GM12878 (cell line): ENCODE measurements around the gene HECTD2. TPM values are rescaled to one million over a fixed set of nuclear protein-coding genes. Genes with fewer than 3 reads are reported as not detected.
A peak's percentile ranks its signal among the peaks of the same experiment; 100 is the strongest.

Source experiments
- ATAC-seq: fragments of 200-7000 bp; cut with Tn5 transposase; 3 replicates; pipeline ENCODE4 v1.9.1; 2020; ENCODE audit warnings: mild to moderate bottlenecking, moderate library complexity
- BruUV-seq: library from RNA; stranded (reverse); fragments of 400-500 nt; replicated peaks from 2 replicates; lab custom pipeline; 2021; lab: Mats Ljungman, UMichigan
- CTCF ChIA-PET: fragments of 300-600 bp; sonication (Branson Sonifier 250); formaldehyde crosslinking; extraction: SDS; loops from one replicate; lab custom pipeline; 2021; ENCODE audit warnings: inconsistent platforms; lab: Yijun Ruan, JAX
- POLR2A ChIA-PET: fragments of 350-600 bp; formaldehyde crosslinking; extraction: SDS; loops from one replicate; lab custom pipeline; 2021; ENCODE audit warnings: inconsistent platforms; lab: Charles Lee
- RAD21 ChIA-PET: fragments of 300-600 bp; sonication (Branson Sonifier 250); formaldehyde crosslinking; loops from one replicate; lab custom pipeline; 2023; ENCODE audit warnings: antibody characterized with exemption; ENCODE audit not compliant: unreplicated experiment; lab: Charles Lee
- SMC1A ChIA-PET: fragments of 300-600 bp; sonication (Branson Sonifier 250); formaldehyde crosslinking; loops from one replicate; lab custom pipeline; 2023; ENCODE audit not compliant: unreplicated experiment, uncharacterized antibody; lab: Charles Lee
- DNase-seq: peaks from one replicate; pipeline ENCODE4 v3.0.0-alpha.2; 2011; ENCODE audit warnings: low read depth, low spot score
- FAIRE-seq: peaks from 3 replicates; lab custom pipeline; 2011; peaks lifted over from hg19 to GRCh38; lab: Jason Lieb, UNC
- H2AFZ ChIP-seq: 2 replicates; pipeline ENCODE4 v1.6.0; 2011; ENCODE audit warnings: low read depth, low read length, control low read depth; ENCODE audit not compliant: control insufficient read depth
- H3K27ac ChIP-seq: 2 replicates; pipeline ENCODE4 v1.5.1; 2011; ENCODE audit warnings: control low read depth; ENCODE audit not compliant: control insufficient read depth, insufficient read depth
- H3K27me3 ChIP-seq, 2 experiments: replicated peaks in 1 of 2; 2 replicates each; pipeline versions ENCODE4 v1.6.0 to v1.6.1; 2011; ENCODE audit warnings: low read length in 1 of 2; ENCODE audit not compliant: control insufficient read depth in 2 of 2, insufficient read depth in 2 of 2
- H3K36me3 ChIP-seq, 2 experiments: 2 replicates each; pipeline ENCODE4 v1.5.1; 2011; ENCODE audit warnings: low read length in 1 of 2; ENCODE audit not compliant: control insufficient read depth in 2 of 2, insufficient read depth in 2 of 2
- H3K4me1 ChIP-seq: 2 replicates; pipeline ENCODE4 v1.6.1; 2011; ENCODE audit warnings: mild to moderate bottlenecking, low read length, moderate library complexity, mixed read lengths; ENCODE audit not compliant: control insufficient read depth, insufficient read depth
- H3K4me2 ChIP-seq: 2 replicates; pipeline ENCODE4 v1.6.0; 2011; ENCODE audit warnings: control low read depth; ENCODE audit not compliant: control insufficient read depth, insufficient read depth
- H3K4me3 ChIP-seq: fragments of 200-600 bp; sonication (generic); 2 replicates; pipeline ENCODE4 v1.5.1; 2016
- H3K79me2 ChIP-seq: 2 replicates; pipeline ENCODE4 v1.6.0; 2011; ENCODE audit warnings: low read length; ENCODE audit not compliant: control insufficient read depth, insufficient read depth
- H3K9ac ChIP-seq: 2 replicates; pipeline ENCODE4 v1.8.0; 2011; ENCODE audit warnings: low read length, control low read depth, mixed read lengths; ENCODE audit not compliant: control insufficient read depth, insufficient read depth
- H3K9me3 ChIP-seq: replicated peaks from 3 replicates; pipeline ENCODE4 v1.5.1; 2011; ENCODE audit warnings: mild to moderate bottlenecking, low read length; ENCODE audit not compliant: control insufficient read depth, insufficient read depth
- H4K20me1 ChIP-seq: 2 replicates; pipeline ENCODE4 v1.6.0; 2011; ENCODE audit not compliant: control insufficient read depth, insufficient read depth
- ATF2 ChIP-seq: IDR thresholded peaks from 2 replicates; pipeline ENCODE4 v1.6.1; 2012; ENCODE audit warnings: low read length, inconsistent platforms
- BCL11A ChIP-seq: IDR thresholded peaks from 2 replicates; pipeline ENCODE4 v1.6.1; 2011; ENCODE audit warnings: low read depth, low read length
- BHLHE40 ChIP-seq, 2 experiments: fragments of 450-650 bp in 1 of 2; IDR thresholded peaks; 2 replicates each; pipeline ENCODE4 v1.6.1; 2011 to 2017; ENCODE audit warnings: low read depth in 2 of 2, borderline replicate concordance in 1 of 2, improper control_type of control experiment in 1 of 2, low read length in 1 of 2, mild to moderate bottlenecking in 1 of 2
- BMI1 ChIP-seq: fragments of 450-650 bp; IDR thresholded peaks from 2 replicates; pipeline ENCODE4 v1.6.1; 2016; ENCODE audit warnings: mild to moderate bottlenecking, moderate library complexity, borderline replicate concordance
- CREB1 ChIP-seq: IDR thresholded peaks from 2 replicates; pipeline ENCODE4 v1.6.1; 2012; ENCODE audit warnings: low read depth, mild to moderate bottlenecking, inconsistent platforms
- IRF4 ChIP-seq: IDR thresholded peaks from 2 replicates; pipeline ENCODE4 v1.6.1; 2011; ENCODE audit warnings: low read depth, low read length
- NFIC ChIP-seq: IDR thresholded peaks from 2 replicates; pipeline ENCODE4 v1.6.1; 2012; ENCODE audit warnings: low read depth, mild to moderate bottlenecking, inconsistent platforms, low read length, moderate library complexity
- NR2C1 ChIP-seq: fragments of 450-650 bp; IDR thresholded peaks from 2 replicates; pipeline ENCODE4 v1.6.1; 2017; ENCODE audit warnings: antibody characterized with exemption, mild to moderate bottlenecking, moderate library complexity
- PAX5 ChIP-seq: IDR thresholded peaks from 2 replicates; pipeline ENCODE4 v1.6.1; 2011; ENCODE audit warnings: low read depth, low read length, borderline replicate concordance
- POU2F2 ChIP-seq: IDR thresholded peaks from 3 replicates; pipeline ENCODE4 v1.6.1; 2011; ENCODE audit warnings: low read depth, mild to moderate bottlenecking, low read length, borderline replicate concordance
- RUNX3 ChIP-seq: IDR thresholded peaks from 2 replicates; pipeline ENCODE4 v1.6.1; 2012; ENCODE audit warnings: low read length, inconsistent platforms
- SPI1 ChIP-seq: IDR thresholded peaks from 2 replicates; pipeline ENCODE4 v1.6.1; 2011; ENCODE audit warnings: low read depth, mild to moderate bottlenecking, low read length, moderate library complexity, borderline replicate concordance; ENCODE audit not compliant: insufficient read depth
- SUZ12 ChIP-seq: fragments of 200-600 bp; sonication (generic); IDR thresholded peaks from one replicate; pipeline ENCODE4 v1.6.1; 2018; ENCODE audit warnings: antibody characterized with exemption, mild to moderate bottlenecking; ENCODE audit not compliant: unreplicated experiment
- TCF7 ChIP-seq: IDR thresholded peaks from 2 replicates; pipeline ENCODE4 v1.6.1; 2014; ENCODE audit warnings: antibody characterized with exemption, borderline replicate concordance
- YY1 ChIP-seq: IDR thresholded peaks from 2 replicates; pipeline ENCODE4 v1.6.1; 2011; ENCODE audit warnings: low read depth, mild to moderate bottlenecking, low read length
- ZNF274 ChIP-seq: IDR thresholded peaks from one replicate; pipeline ENCODE4 v1.8.0; 2011; ENCODE audit not compliant: insufficient read length, insufficient read depth
- ZZZ3 ChIP-seq: IDR thresholded peaks from 2 replicates; pipeline ENCODE4 v1.6.1; 2011; ENCODE audit warnings: low read depth; ENCODE audit not compliant: control insufficient read depth, insufficient read length
- WGBS: methylation state at CpG from one replicate; pipeline ENCODE4 v1.1.6; 2016; ENCODE audit warnings: low lambda C conversion rate; ENCODE audit not compliant: insufficient replicate concordance, insufficient coverage; ENCODE audit errors: missing lambda C conversion rate; 5-methylcytosine and 5-hydroxymethylcytosine counted together
- in situ Hi-C: fragments of 300-500 bp; cut with MboI; formaldehyde crosslinking; loops from 9 replicates; pipeline ENCODE4 v1.14.3; 2018; ENCODE audit warnings: mixed read lengths
- intact Hi-C: fragments of 100-400 bp; cut with micrococcal nuclease; formaldehyde crosslinking; loops from one replicate; pipeline ENCODE4 v1.14.2; 2022; ENCODE audit not compliant: unreplicated experiment
- polyA plus RNA-seq, 11 experiments: library from polyadenylated mRNA; depleted of rRNA in 4 of 11; unstranded in 6 of 11; stranded (reverse) in 5 of 11; fragments of >200 nt; fragmentation: Nextera tagmentation in 4 of 11; fragmentation: Illumina TruSeq in 1 of 11; extraction: Ambion mirVana in 4 of 11; extraction: Trizol in 1 of 11; gene quantifications; 1 replicate in 1 of 11; 2 replicates in 10 of 11; pipeline versions ENCODE4 v1.2.1 to v1.2.3, GENCODE V29; 2011 to 2016; ENCODE audit warnings: inconsistent platforms in 2 of 11, missing spikeins in 2 of 11, low read depth in 1 of 11
- total RNA-seq, 4 experiments: library from RNA; depleted of rRNA in 3 of 4; stranded (reverse); fragments of >200 nt in 3 of 4; fragmentation: Illumina TruSeq in 1 of 4; extraction: Trizol in 1 of 4; gene quantifications; 2 replicates each; pipeline versions ENCODE4 v1.2.1 to v1.2.3, GENCODE V29; 2013 to 2021

HECTD2 gene
- total and polyA plus RNA-seq, 10 of the 15 experiments (the other 5 are each of a cell fraction or from before 2014, with no cell fraction given), result 0.87 to 3.0 (median 1.7) TPM

DNA sequence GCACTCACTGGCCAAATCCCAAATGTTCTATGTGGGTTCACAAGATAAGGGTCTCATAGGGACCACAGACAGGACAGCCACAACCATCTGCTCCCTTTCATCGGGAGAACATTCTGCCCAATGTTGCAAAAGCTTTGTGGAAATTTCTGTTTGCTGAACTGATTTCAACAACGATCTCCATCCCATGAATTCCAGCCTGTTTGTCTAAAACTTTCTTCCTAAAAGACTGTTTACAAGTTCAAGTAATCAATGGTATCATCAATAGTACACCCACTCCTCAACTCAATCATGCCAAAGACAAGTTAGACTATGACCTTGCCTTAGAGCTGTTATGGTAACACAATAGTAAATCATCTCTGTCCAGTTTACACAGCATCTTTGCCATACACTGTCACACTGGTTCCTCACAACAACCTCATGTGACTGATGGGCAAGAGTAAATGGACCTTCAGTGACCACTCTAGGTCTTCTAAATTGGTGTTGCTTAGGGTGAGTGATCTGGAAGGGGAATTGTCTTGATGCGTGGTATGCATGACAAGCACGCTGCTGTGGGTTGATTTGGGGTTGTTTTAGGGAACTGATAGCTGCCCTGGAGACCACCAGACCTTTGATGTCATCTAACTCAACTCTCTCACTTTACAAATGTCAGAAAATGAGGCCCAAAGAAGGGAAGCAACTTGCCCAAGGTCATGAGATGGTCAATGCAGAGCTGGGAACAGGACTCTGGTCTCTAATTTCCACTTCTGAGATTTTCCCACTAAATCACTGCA lies 127.7 kb downstream of the HECTD2 start:
- H3K36me3 ChIP-seq, result no peaks in the 10 kb centered on the region
- ChIA-PET CTCF (no interaction called here), SMC1A (no interaction called here), RAD21 (no interaction called here), POLR2A (no interaction called here)
- intact Hi-C loops, result no loop called here
- no peak overlapping the region for H2AFZ ChIP-seq
- 20% methylated on average over 4 of the region's 4 CpGs for WGBS
- no peaks in the 10 kb centered on the region for H4K20me1 ChIP-seq
- H3K4me2 ChIP-seq, result no peak overlapping the region
- TF ChIP-seq PAX5 (peak; percentile 58; the same call in 1 of the 2 replicates), BMI1 (no peak), SPI1 (peak; percentile 84), RUNX3 (peak; percentile 92), NR2C1 (no peak), POU2F2 (peak; percentile 24; the same call in 1 of the 3 replicates), IRF4 (peak; percentile 64; the same call in 1 of the 2 replicates), BHLHE40 (IDR thresholded peaks at IDR 0.05; ENCODE audit: borderline replicate concordance in 1 of 2, low read depth in 2 of 2, low read length in 1 of 2) (peak; percentile 34 to 36; a peak in 2 of 4 replicates), ZZZ3 (no peak), CREB1 (0 out of 2 replicates have a peak, but pooled peaks have one; percentile 21), TCF7 (peak; percentile 83; the same call in 1 of the 2 replicates), YY1 (0 out of 2 replicates have a peak, but pooled peaks have one; percentile 10), ATF2 (peak; percentile 43; the same call in 1 of the 2 replicates), SUZ12 (no peak), BCL11A (peak; percentile 76), NFIC (peak; percentile 60; the same call in 1 of the 2 replicates), ZNF274 (no peak)
- in situ Hi-C loops, result no loop called here
- peaks cover 5% of the 10 kb centered on the region; the same call in 1 of the 2 replicates for H3K4me1 ChIP-seq
- no peak for ATAC-seq
- no peak for DNase-seq
- BruUV-seq, result no TSS peak
- H3K4me3 ChIP-seq, result no peak overlapping the region
- H3K9ac ChIP-seq, result no peak overlapping the region
- no peaks in the 10 kb centered on the region for H3K9me3 ChIP-seq
- H3K27me3 ChIP-seq, result no peaks in the 10 kb centered on the region; a peak in 1 of 4 replicates
- no peak overlapping the region for H3K27ac ChIP-seq
- FAIRE-seq, result no peak
- no peaks in the 10 kb centered on the region for H3K79me2 ChIP-seq
